Keratinocyte (primary cell): ENCODE results near the gene GAA. TPM values are rescaled to one million over a fixed set of nuclear protein-coding genes. Genes with fewer than 3 reads are reported as not detected.

Source experiments
- DNase-seq: peaks from one replicate; pipeline ENCODE4 v3.0.0-alpha.2; 2011; ENCODE audit warnings: low read depth, missing footprints, low spot score
- FAIRE-seq: peaks from 2 replicates; lab custom pipeline; 2011; peaks lifted over from hg19 to GRCh38; lab: Jason Lieb, UNC
- H2AFZ ChIP-seq: 2 replicates; pipeline ENCODE4 v1.6.0; 2012; ENCODE audit warnings: low read length, control low read depth, inconsistent platforms; ENCODE audit not compliant: control insufficient read depth
- H3K27ac ChIP-seq: 2 replicates; pipeline ENCODE4 v1.5.1; 2011; ENCODE audit warnings: low read length; ENCODE audit not compliant: control insufficient read depth, insufficient read depth
- H3K27me3 ChIP-seq: 3 replicates; pipeline ENCODE4 v1.6.0; 2011; ENCODE audit warnings: low read length; ENCODE audit not compliant: control insufficient read depth, insufficient read depth; ENCODE audit errors: extremely low read depth
- H3K36me3 ChIP-seq, 2 experiments: 2 replicates in 1 of 2; 3 replicates in 1 of 2; pipeline ENCODE4 v1.5.1; 2011; ENCODE audit warnings: low read length in 2 of 2, mild to moderate bottlenecking in 1 of 2; ENCODE audit not compliant: control insufficient read depth in 2 of 2, insufficient read depth in 2 of 2; ENCODE audit errors: extremely low read depth in 1 of 2
- H3K4me1 ChIP-seq: 3 replicates; pipeline ENCODE4 v1.5.1; 2011; ENCODE audit warnings: low read length; ENCODE audit not compliant: control insufficient read depth, insufficient read depth; ENCODE audit errors: extremely low read depth
- H3K4me2 ChIP-seq: 3 replicates; pipeline ENCODE4 v1.6.0; 2011; ENCODE audit warnings: low read depth, low read length; ENCODE audit not compliant: control insufficient read depth, insufficient read depth; ENCODE audit errors: extremely low read depth
- H3K4me3 ChIP-seq, 3 experiments: fragments of 200-600 bp in 1 of 3; sonication (generic) in 1 of 3; 2 replicates in 2 of 3; 3 replicates in 1 of 3; pipeline ENCODE4 v1.5.1; 2011 to 2016; ENCODE audit warnings: low read length in 3 of 3, mild to moderate bottlenecking in 3 of 3, control low read depth in 2 of 3, inconsistent platforms in 1 of 3, low read depth in 1 of 3, mixed read lengths in 1 of 3, mixed run types in 1 of 3, moderate library complexity in 1 of 3; ENCODE audit not compliant: control insufficient read depth in 2 of 3, insufficient read depth in 2 of 3; ENCODE audit errors: extremely low read depth in 1 of 3
- H3K79me2 ChIP-seq: 2 replicates; pipeline ENCODE4 v1.6.0; 2012; ENCODE audit warnings: low read length; ENCODE audit not compliant: control insufficient read depth, insufficient read depth
- H3K9ac ChIP-seq: 3 replicates; pipeline ENCODE4 v1.6.0; 2011; ENCODE audit warnings: low read length; ENCODE audit not compliant: control insufficient read depth, insufficient read depth; ENCODE audit errors: extremely low read depth
- H3K9me1 ChIP-seq: 3 replicates; pipeline ENCODE4 v1.6.0; 2011; ENCODE audit warnings: low read length; ENCODE audit not compliant: control insufficient read depth, insufficient read depth; ENCODE audit errors: extremely low read depth
- H3K9me3 ChIP-seq: 2 replicates; pipeline ENCODE4 v1.5.1; 2012; ENCODE audit warnings: low read depth, low read length; ENCODE audit not compliant: control insufficient read depth
- H4K20me1 ChIP-seq: 3 replicates; pipeline ENCODE4 v1.6.0; 2011; ENCODE audit warnings: low read length; ENCODE audit not compliant: control insufficient read depth, insufficient read depth; ENCODE audit errors: extremely low read depth
- EZH2 ChIP-seq: IDR thresholded peaks from one replicate; pipeline ENCODE4 v1.6.1; 2012; ENCODE audit warnings: inconsistent platforms, mild to moderate bottlenecking, low read length, moderate library complexity
- dilution Hi-C: fragments of 300-500 bp; cut with MboI; formaldehyde crosslinking; loops from one replicate; pipeline ENCODE4 v1.7.0; 2020; ENCODE audit warnings: low sequenced_read_pairs; ENCODE audit not compliant: extremely low pct_ligation_motif_present
- polyA plus RNA-seq, 5 experiments: library from polyadenylated mRNA; depleted of rRNA in 3 of 5; stranded (reverse) in 3 of 5; stranded (forward) in 1 of 5; unstranded in 1 of 5; fragments of >200 nt; gene quantifications; 1 replicate in 1 of 5; 2 replicates in 3 of 5; 3 replicates in 1 of 5; pipeline versions ENCODE4 v1.2.1 to v1.2.3, GENCODE V29; 2011 to 2012; ENCODE audit warnings: missing spikeins in 2 of 5, low read depth in 1 of 5, low replicate concordance in 1 of 5
- TF ChIP-seq, protein P1 (sequence below), 3 experiments: IDR thresholded peaks in 1 of 3; conservative IDR thresholded peaks in 1 of 3; optimal IDR thresholded peaks in 1 of 3; 2 replicates in 2 of 3; 3 replicates in 1 of 3; pipeline versions ENCODE3 to v1.5.1; 2011; ENCODE audit warnings: low read length in 3 of 3, mild to moderate bottlenecking in 3 of 3, moderate library complexity in 2 of 3, control low read depth in 1 of 3, inconsistent platforms in 1 of 3; ENCODE audit not compliant: insufficient read depth in 2 of 3; ENCODE audit errors: extremely low read depth in 1 of 3

Gene GAA
- polyA plus RNA-seq, 1 donor (not counting 4 experiments of a cell fraction or from before 2014, with no cell fraction given), result 3.2 TPM

DNA sequence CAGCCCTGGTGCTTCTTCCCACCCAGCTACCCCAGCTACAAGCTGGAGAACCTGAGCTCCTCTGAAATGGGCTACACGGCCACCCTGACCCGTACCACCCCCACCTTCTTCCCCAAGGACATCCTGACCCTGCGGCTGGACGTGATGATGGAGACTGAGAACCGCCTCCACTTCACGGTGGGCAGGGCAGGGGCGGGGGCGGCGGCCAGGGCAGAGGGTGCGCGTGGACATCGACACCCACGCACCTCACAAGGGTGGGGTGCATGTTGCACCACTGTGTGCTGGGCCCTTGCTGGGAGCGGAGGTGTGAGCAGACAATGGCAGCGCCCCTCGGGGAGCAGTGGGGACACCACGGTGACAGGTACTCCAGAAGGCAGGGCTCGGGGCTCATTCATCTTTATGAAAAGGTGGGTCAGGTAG is 3.6 kb downstream of the GAA start:
- Histone ChIP-seq H3K27me3 (peaks cover 15% of the 10 kb centered on the region), H3K36me3 (no peaks in the 10 kb centered on the region), H3K79me2 (no peaks in the 10 kb centered on the region), H3K27ac (no peak overlapping the region), H3K4me1 (peaks cover 32% of the 10 kb centered on the region), H3K9me3 (no peaks in the 10 kb centered on the region), H3K4me2 (no peak overlapping the region), H3K9me1 (no peaks in the 10 kb centered on the region), H2AFZ (no peak overlapping the region), H3K9ac (no peak overlapping the region), H4K20me1 (no peaks in the 10 kb centered on the region), H3K4me3 (no peak overlapping the region)
- dilution Hi-C loops, result no loop called here
- FAIRE-seq (no peak), DNase-seq (no peak)
- no peak for TF ChIP-seq EZH2
- TF ChIP-seq, protein P1, sequence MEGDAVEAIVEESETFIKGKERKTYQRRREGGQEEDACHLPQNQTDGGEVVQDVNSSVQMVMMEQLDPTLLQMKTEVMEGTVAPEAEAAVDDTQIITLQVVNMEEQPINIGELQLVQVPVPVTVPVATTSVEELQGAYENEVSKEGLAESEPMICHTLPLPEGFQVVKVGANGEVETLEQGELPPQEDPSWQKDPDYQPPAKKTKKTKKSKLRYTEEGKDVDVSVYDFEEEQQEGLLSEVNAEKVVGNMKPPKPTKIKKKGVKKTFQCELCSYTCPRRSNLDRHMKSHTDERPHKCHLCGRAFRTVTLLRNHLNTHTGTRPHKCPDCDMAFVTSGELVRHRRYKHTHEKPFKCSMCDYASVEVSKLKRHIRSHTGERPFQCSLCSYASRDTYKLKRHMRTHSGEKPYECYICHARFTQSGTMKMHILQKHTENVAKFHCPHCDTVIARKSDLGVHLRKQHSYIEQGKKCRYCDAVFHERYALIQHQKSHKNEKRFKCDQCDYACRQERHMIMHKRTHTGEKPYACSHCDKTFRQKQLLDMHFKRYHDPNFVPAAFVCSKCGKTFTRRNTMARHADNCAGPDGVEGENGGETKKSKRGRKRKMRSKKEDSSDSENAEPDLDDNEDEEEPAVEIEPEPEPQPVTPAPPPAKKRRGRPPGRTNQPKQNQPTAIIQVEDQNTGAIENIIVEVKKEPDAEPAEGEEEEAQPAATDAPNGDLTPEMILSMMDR (optimal IDR thresholded peaks at IDR 0.05 in 1 of 3, IDR thresholded peaks at IDR 0.05 in 1 of 3, conservative IDR thresholded peaks at IDR 0.05 in 1 of 3; ENCODE audit: extremely low read depth in 1 of 3, insufficient read depth in 2 of 3, low read length in 3 of 3), result no peak

DNA sequence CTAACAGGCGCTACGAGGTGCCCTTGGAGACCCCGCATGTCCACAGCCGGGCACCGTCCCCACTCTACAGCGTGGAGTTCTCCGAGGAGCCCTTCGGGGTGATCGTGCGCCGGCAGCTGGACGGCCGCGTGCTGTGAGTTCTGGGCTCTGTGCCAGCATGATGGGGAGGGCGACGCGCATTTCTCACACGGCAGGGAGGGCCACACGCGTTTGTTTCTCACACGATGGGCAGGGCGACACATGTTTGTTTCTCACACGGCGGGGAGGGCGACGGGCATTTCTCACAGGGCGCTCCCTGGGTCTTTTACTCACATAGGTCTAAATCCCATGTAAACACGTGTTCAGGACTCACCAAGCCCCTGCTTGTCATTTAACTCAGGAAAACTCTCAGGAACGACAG is 4.4 kb downstream of the GAA start:
- Histone ChIP-seq H3K9ac (no peak overlapping the region), H3K27me3 (peaks cover 15% of the 10 kb centered on the region), H3K36me3 (no peaks in the 10 kb centered on the region), H4K20me1 (no peaks in the 10 kb centered on the region), H3K4me2 (peak overlapping the region; percentile 19), H3K79me2 (no peaks in the 10 kb centered on the region), H2AFZ (no peak overlapping the region), H3K9me1 (no peaks in the 10 kb centered on the region), H3K9me3 (no peaks in the 10 kb centered on the region), H3K4me1 (peaks cover 33% of the 10 kb centered on the region), H3K4me3 (no peak overlapping the region), H3K27ac (no peak overlapping the region)
- dilution Hi-C loops, result no loop called here
- DNase-seq, result no peak
- FAIRE-seq, result no peak
- TF ChIP-seq EZH2, result no peak
- TF ChIP-seq, protein P1 (optimal IDR thresholded peaks at IDR 0.05 in 1 of 3, IDR thresholded peaks at IDR 0.05 in 1 of 3, conservative IDR thresholded peaks at IDR 0.05 in 1 of 3; ENCODE audit: extremely low read depth in 1 of 3, insufficient read depth in 2 of 3, low read length in 3 of 3), result no peak
